Lower leg skin (tissue), 4 donors: ENCODE data around the gene CCDC183. TPM values are rescaled to one million over a fixed set of nuclear protein-coding genes. Genes with fewer than 3 reads are reported as not detected.

Experiments
- DNase-seq, 2 donors: peaks; one replicate each; pipeline ENCODE4 v3.0.0-alpha.2; 2019; ENCODE audit warnings: low spot score in 2 of 2
- H3K4me3 ChIP-seq: fragments of 200-600 bp; sonication (generic); 2 replicates; pipeline ENCODE4 v1.5.1; 2017; ENCODE audit warnings: mild to moderate bottlenecking, low read depth; ENCODE audit not compliant: poor library complexity, severe bottlenecking
- CTCF ChIP-seq, 3 donors: fragments of 450-650 bp; IDR thresholded peaks; one replicate each; pipeline ENCODE4 v1.5.1; 2016; ENCODE audit warnings: antibody characterized with exemption in 3 of 3, mild to moderate bottlenecking in 3 of 3, moderate library complexity in 2 of 3
- POLR2A ChIP-seq, 2 donors: fragments of 450-650 bp; IDR thresholded peaks; one replicate each; pipeline ENCODE4 v1.6.1; 2016 to 2017; ENCODE audit warnings: antibody characterized with exemption in 2 of 2, mild to moderate bottlenecking in 1 of 2, moderate library complexity in 1 of 2
- WGBS, 2 donors: methylation state at CpG; one replicate each; pipeline ENCODE4 v1.1.5; 2018; 5-methylcytosine and 5-hydroxymethylcytosine counted together
- intact Hi-C: fragments of 100-400 bp; cut with DNase I; formaldehyde crosslinking; loops from one replicate; pipeline ENCODE4 v1.15.0; 2023; ENCODE audit warnings: low total_unique reads
- microRNA-seq, 2 donors: library from miRNA; unstranded; fragments of <30 nt; microRNA quantifications; one replicate each; pipeline ENCODE4, GENCODE V29; 2016; ENCODE audit warnings: borderline replicate concordance in 2 of 2, borderline number of aligned reads in 1 of 2
- total RNA-seq, 4 donors: library from RNA; depleted of rRNA; stranded (reverse); fragments of >200 nt; gene quantifications; one replicate each; pipeline ENCODE4 v1.1.0, GENCODE V29; 2016

Gene CCDC183
- total RNA-seq, 4 donors from 2014 or later: 0.37 to 9.1 (median 2.0) TPM

DNA sequence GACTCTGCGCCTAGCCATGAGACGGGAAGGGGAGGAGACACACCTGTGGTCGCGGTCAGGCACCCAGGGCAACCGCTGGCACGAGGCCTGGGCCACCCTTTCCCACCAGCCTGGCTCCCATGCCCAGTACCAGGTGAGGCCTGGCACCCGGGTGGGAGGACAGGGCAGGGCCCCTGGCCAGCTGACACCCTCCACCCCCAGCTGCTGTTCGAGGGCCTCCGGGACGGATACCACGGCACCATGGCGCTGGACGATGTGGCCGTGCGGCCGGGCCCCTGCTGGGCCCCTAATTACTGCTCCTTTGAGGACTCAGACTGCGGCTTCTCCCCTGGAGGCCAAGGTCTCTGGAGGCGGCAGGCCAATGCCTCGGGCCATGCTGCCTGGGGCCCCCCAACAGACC lies 61.0 kb downstream of the CCDC183 start:
- intact Hi-C loops: loop anchor here (10.0 kb wide), 1 partner anchor 88 kb away; the partner anchor contains the start of genes C8G and FBXW5
- WGBS, 2 donors: 85 to 89% methylated on average over 14 to 16 of the region's 19 CpGs
- DNase-seq: peak in 1 of 2 donors; percentile 12
- H3K4me3 ChIP-seq: no peak overlapping the region
- TF ChIP-seq CTCF (IDR thresholded peaks at IDR 0.05): no peak
- no peak for TF ChIP-seq POLR2A (IDR thresholded peaks at IDR 0.05)

Small RNA genes within 50 kb of the gene (microRNA-seq; reads per million reads assigned to microRNA genes)
- gene MIR4292 (0 reads per million in 2 donors), gene MIR6722 (0 reads per million in 2 donors)

Other genes starting within 250 kb of the CCDC183 start
- 10 to 100 TPM; 27.8 to 62.2 (median 46.2) TPM for gene EGFL7, start 133.4 kb upstream of the CCDC183 start, total RNA-seq
- gene AGPAT2, start 108.9 kb upstream of the CCDC183 start, total RNA-seq: 10 to 100 TPM; 52.4 to 77.7 (median 63.5) TPM
- 10 to 100 TPM in 2 of 4 donors, 1 to 10 TPM in 2; 7.1 to 13.5 (median 9.5) TPM for gene DIPK1B, start 83.8 kb upstream of the CCDC183 start, total RNA-seq
- 1 to 10 TPM in 2 of 4 donors, under 1 TPM in 1, not detected in 1; 0.61 to 5.7 (median 1.7) TPM for gene LCN10, start 53.4 kb upstream of the CCDC183 start, total RNA-seq
- gene LCN6, start 47.8 kb upstream of the CCDC183 start, total RNA-seq: 1 to 10 TPM in 2 of 4 donors, not detected in 2; 6.3 to 7.3 TPM
- gene LCN8, start 38.1 kb upstream of the CCDC183 start, total RNA-seq: not detected
- gene LCN15, start 31.8 kb upstream of the CCDC183 start, total RNA-seq: not detected
- gene TMEM141, start 5.0 kb upstream of the CCDC183 start, total RNA-seq: 100 to 1,000 TPM in 2 of 4 donors, 10 to 100 TPM in 2; 67.7 to 120 (median 91.3) TPM
- gene RABL6, start 11.6 kb downstream of the CCDC183 start, total RNA-seq: 10 to 100 TPM; 47.8 to 75.1 (median 55.5) TPM
- 1 to 10 TPM; 1.4 to 2.9 (median 1.6) TPM for gene AJM1, start 46.1 kb downstream of the CCDC183 start, total RNA-seq
- gene PHPT1, start 53.1 kb downstream of the CCDC183 start, total RNA-seq: 10 to 100 TPM; 22.0 to 60.4 (median 48.7) TPM
- gene MAMDC4, start 56.0 kb downstream of the CCDC183 start, total RNA-seq: 1 to 10 TPM in 3 of 4 donors, under 1 TPM in 1; 0.89 to 1.4 (median 1.4) TPM
- gene EDF1, start 70.0 kb downstream of the CCDC183 start, total RNA-seq: 100 to 1,000 TPM; 354 to 399 (median 376) TPM
- 10 to 100 TPM; 13.2 to 16.7 (median 15.8) TPM for gene TRAF2, start 90.2 kb downstream of the CCDC183 start, total RNA-seq
- gene FBXW5, start 148.4 kb downstream of the CCDC183 start, total RNA-seq: 100 to 1,000 TPM; 145 to 182 (median 154) TPM
- not detected for gene C8G, start 148.9 kb downstream of the CCDC183 start, total RNA-seq
- not detected for gene LCN12, start 155.9 kb downstream of the CCDC183 start, total RNA-seq
- gene PTGDS, start 181.2 kb downstream of the CCDC183 start, total RNA-seq: 10 to 100 TPM in 3 of 4 donors, 1 to 10 TPM in 1; 9.7 to 75.3 (median 14.8) TPM
- gene LCNL1, start 186.7 kb downstream of the CCDC183 start, total RNA-seq: under 1 TPM in 2 of 4 donors, not detected in 2; 0.36 to 0.37 TPM
- gene PAXX, start 196.1 kb downstream of the CCDC183 start, total RNA-seq: 10 to 100 TPM; 38.7 to 75.8 (median 58.2) TPM
- gene CLIC3, start 200.2 kb downstream of the CCDC183 start, total RNA-seq: 100 to 1,000 TPM; 114 to 328 (median 163) TPM
- gene ABCA2, start 231.9 kb downstream of the CCDC183 start, total RNA-seq: 10 to 100 TPM; 18.2 to 27.6 (median 23.7) TPM
- under 1 TPM in 2 of 4 donors, not detected in 2; 0.22 to 0.39 TPM for gene FUT7, start 235.8 kb downstream of the CCDC183 start, total RNA-seq
- gene NPDC1, start 249.8 kb downstream of the CCDC183 start, total RNA-seq: 10 to 100 TPM; 29.1 to 63.9 (median 56.1) TPM